T-cell (primary cell): ENCODE measurements around the gene HOXA7. TPM values are rescaled to one million over a fixed set of nuclear protein-coding genes. Genes with fewer than 3 reads are reported as not detected.

Experiments used
- ATAC-seq, 4 experiments: fragments of 200-7000 bp in 3 of 4; fragments of 150-1000 bp in 1 of 4; cut with Tn5 transposase; replicated peaks in 1 of 4; 1 replicate in 3 of 4; 2 replicates in 1 of 4; pipeline ENCODE4 v1.10.0; 2021; ENCODE audit warnings: moderate library complexity in 3 of 4, mild to moderate bottlenecking in 2 of 4, moderate number of reproducible peaks in 1 of 4
- CTCF ChIA-PET, 2 donors: fragments of 300-600 bp; sonication (Branson Sonifier 250); formaldehyde crosslinking; loops; one replicate each; lab custom pipeline; 2022; ENCODE audit warnings: antibody characterized with exemption in 2 of 2; lab: Charles Lee
- POLR2A ChIA-PET, 2 donors: fragments of 300-600 bp; sonication (Branson Sonifier 250); formaldehyde crosslinking; loops; one replicate each; lab custom pipeline; 2022; ENCODE audit warnings: antibody characterized with exemption in 2 of 2; lab: Charles Lee
- DNase-seq, 35 experiments: peaks; one replicate each; pipeline versions ENCODE4 v3.0.0 to v3.0.0-alpha.2; 2013 to 2023
- H3K27ac ChIP-seq: one replicate; pipeline ENCODE4 v1.5.1; 2013; ENCODE audit warnings: low read length
- H3K27me3 ChIP-seq, 2 experiments: replicated peaks in 1 of 2; 1 replicate in 1 of 2; 2 replicates in 1 of 2; pipeline versions ENCODE4 v1.6.1 to v1.7.0; 2013; ENCODE audit warnings: low read length in 1 of 2, mixed read lengths in 1 of 2; ENCODE audit not compliant: control insufficient read depth in 2 of 2, insufficient read depth in 2 of 2; ENCODE audit errors: extremely low read depth in 1 of 2
- H3K36me3 ChIP-seq, 2 donors: 1 replicate in 1 of 2; 2 replicates in 1 of 2; pipeline versions ENCODE4 v1.6.1 to v1.7.0; 2013; ENCODE audit warnings: low read length in 1 of 2; ENCODE audit not compliant: control insufficient read depth in 2 of 2, insufficient read depth in 1 of 2; ENCODE audit errors: extremely low read depth in 1 of 2
- H3K4me1 ChIP-seq, 2 experiments: 1 replicate in 1 of 2; 2 replicates in 1 of 2; pipeline versions ENCODE4 v1.6.1 to v1.7.0; 2013; ENCODE audit warnings: low read length in 2 of 2, mixed read lengths in 1 of 2; ENCODE audit not compliant: insufficient read depth in 2 of 2, control insufficient read depth in 1 of 2; ENCODE audit errors: extremely low read depth in 1 of 2
- H3K4me3 ChIP-seq, 2 donors: 1 replicate in 1 of 2; 2 replicates in 1 of 2; pipeline versions ENCODE4 v1.5.1 to v1.7.0; 2013; ENCODE audit warnings: mild to moderate bottlenecking in 2 of 2, low read length in 1 of 2, moderate library complexity in 1 of 2; ENCODE audit not compliant: control insufficient read depth in 1 of 2; ENCODE audit errors: extremely low read depth in 1 of 2
- H3K9me3 ChIP-seq: 2 replicates; pipeline ENCODE4 v1.7.0; 2013
- H3K27ac Mint-ChIP-seq, 2 donors: one replicate each; pipeline ENCODE4 v1.8.0; 2020 to 2021; ENCODE audit warnings: mild to moderate bottlenecking in 2 of 2, mixed read lengths in 2 of 2
- H3K27me3 Mint-ChIP-seq, 2 donors: one replicate each; pipeline ENCODE4 v1.8.0; 2021 to 2022; ENCODE audit warnings: mixed read lengths in 2 of 2
- H3K36me3 Mint-ChIP-seq: one replicate; pipeline ENCODE4 v1.8.0; 2021; ENCODE audit warnings: mixed read lengths
- H3K4me1 Mint-ChIP-seq, 3 donors: one replicate each; pipeline ENCODE4 v1.8.0; 2020 to 2022; ENCODE audit warnings: mixed read lengths in 3 of 3, mild to moderate bottlenecking in 1 of 3
- H3K4me3 Mint-ChIP-seq, 3 donors: one replicate each; pipeline ENCODE4 v1.8.0; 2020 to 2022; ENCODE audit warnings: mild to moderate bottlenecking in 3 of 3, mixed read lengths in 3 of 3, moderate library complexity in 3 of 3
- H3K9me3 Mint-ChIP-seq, 3 donors: one replicate each; pipeline ENCODE4 v1.8.0; 2020 to 2022; ENCODE audit warnings: mixed read lengths in 3 of 3
- WGBS: methylation state at CpG from one replicate; pipeline ENCODE4 v1.1.5; 2013; ENCODE audit warnings: missing lambda C conversion rate; ENCODE audit not compliant: insufficient coverage; 5-methylcytosine and 5-hydroxymethylcytosine counted together
- total RNA-seq, 35 experiments: library from RNA in 6 of 35; stranded (reverse) in 6 of 35; fragments of 120-200 nt in 1 of 35; gene quantifications; one replicate each; pipeline versions ENCODE4 v1.2.1 to v1.2.4 and lab custom pipeline; 2013 to 2026

HOXA7 gene
- total RNA-seq, 5 donors from 2014 or later (not counting 1 experiment from before 2014, with no cell fraction given), result 0.67 TPM; not detected in 4

DNA sequence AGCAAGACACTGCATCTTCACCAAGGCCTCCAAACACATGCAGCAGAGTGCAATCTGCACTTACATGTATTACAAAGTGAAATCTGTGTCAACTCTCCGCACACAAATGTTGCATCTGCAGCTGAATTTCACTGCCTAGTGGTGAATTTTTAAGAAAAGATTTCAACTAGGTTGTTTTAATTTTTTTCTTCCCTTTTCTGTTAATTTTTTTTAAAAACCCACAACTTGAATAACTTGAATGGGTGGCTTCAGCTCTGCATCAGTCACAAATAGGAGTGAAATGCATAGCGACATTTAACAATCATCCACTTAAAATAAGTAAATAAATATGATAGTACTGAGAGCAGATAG lies 37.5 kb upstream of the HOXA7 start:
- ATAC-seq, result no peak
- POLR2A ChIA-PET, result no interaction called here
- Mint-ChIP-seq H3K36me3 (no peaks in the 10 kb centered on the region), H3K4me1 (peaks cover 36 to 45% (median 43%) of the 10 kb centered on the region in 3 donors), H3K27me3 (peaks cover 77 to 89% of the 10 kb centered on the region in 2 donors), H3K27ac (no peak overlapping the region), H3K9me3 (no peaks in the 10 kb centered on the region), H3K4me3 (peak overlapping the region in 1 of 3 donors; percentile 65)
- Histone ChIP-seq H3K27me3 (peaks cover 38 to 66% of the 10 kb centered on the region in 2 experiments), H3K9me3 (no peaks in the 10 kb centered on the region), H3K4me3 (no peak overlapping the region), H3K27ac (no peak overlapping the region), H3K36me3 (no peaks in the 10 kb centered on the region), H3K4me1 (peaks cover 0 to 41% of the 10 kb centered on the region in 2 experiments)
- DNase-seq, result peak in 2 of 35 experiments; percentile 7 to 17
- CTCF ChIA-PET, result no interaction called here
- no CpG with 5 or more reads among the region's 2 CpGs for WGBS

DNA sequence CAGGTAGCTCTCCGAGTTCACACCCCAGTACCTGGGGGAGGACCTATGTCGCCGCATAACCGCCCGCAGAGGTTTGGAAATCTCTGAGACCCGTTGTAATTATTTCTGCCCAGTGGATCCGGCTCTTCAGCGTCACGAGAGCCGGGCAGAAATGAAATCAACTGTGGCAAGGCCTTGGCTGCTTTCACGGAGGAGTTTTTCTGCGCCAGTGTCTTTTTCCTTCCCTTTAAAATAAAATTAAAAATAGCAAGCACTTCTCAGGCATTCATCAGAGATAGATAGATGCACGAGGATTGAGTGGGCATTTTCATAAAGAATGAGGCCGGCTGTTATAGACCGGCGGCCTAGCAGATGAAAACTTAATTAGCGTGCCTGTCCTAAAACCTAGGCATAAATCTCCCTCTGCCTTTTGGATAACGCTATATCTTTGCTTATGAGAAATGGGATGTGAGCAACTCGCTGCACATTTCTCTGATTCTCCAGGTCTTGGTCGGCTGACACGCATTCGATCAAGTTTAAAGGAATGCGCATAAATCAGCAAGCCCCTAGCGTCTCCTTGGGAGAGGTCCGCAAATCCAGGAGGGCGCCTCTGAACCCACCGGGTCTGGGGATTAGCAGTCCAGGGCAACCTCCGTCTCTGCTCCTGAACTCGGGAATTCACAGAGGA lies 37.0 kb upstream of the HOXA7 start:
- ATAC-seq (no peak), DNase-seq (peak in 2 of 35 experiments; percentile 6 to 12)
- no peaks in the 10 kb centered on the region for H3K36me3 Mint-ChIP-seq
- peaks cover under 1 to 41% of the 10 kb centered on the region in 2 experiments for H3K4me1 ChIP-seq
- peaks cover 77 to 90% of the 10 kb centered on the region in 2 donors for H3K27me3 Mint-ChIP-seq
- ChIA-PET POLR2A (no interaction called here), CTCF (no interaction called here)
- H3K27ac Mint-ChIP-seq, result no peak overlapping the region
- H3K4me3 ChIP-seq, result peak overlapping the region; percentile 16 to 60
- peak overlapping the region; percentile 28 to 65 (median 36) for H3K4me3 Mint-ChIP-seq
- H3K9me3 Mint-ChIP-seq, result no peaks in the 10 kb centered on the region
- H3K27me3 ChIP-seq, result peaks cover 38 to 66% of the 10 kb centered on the region in 2 experiments
- H3K9me3 ChIP-seq, result no peaks in the 10 kb centered on the region
- no peaks in the 10 kb centered on the region for H3K36me3 ChIP-seq
- H3K4me1 Mint-ChIP-seq, result peaks cover 41 to 47% (median 44%) of the 10 kb centered on the region in 3 donors
- no peak overlapping the region for H3K27ac ChIP-seq
- WGBS, result 21% methylated on average over 21 of the region's 29 CpGs

DNA sequence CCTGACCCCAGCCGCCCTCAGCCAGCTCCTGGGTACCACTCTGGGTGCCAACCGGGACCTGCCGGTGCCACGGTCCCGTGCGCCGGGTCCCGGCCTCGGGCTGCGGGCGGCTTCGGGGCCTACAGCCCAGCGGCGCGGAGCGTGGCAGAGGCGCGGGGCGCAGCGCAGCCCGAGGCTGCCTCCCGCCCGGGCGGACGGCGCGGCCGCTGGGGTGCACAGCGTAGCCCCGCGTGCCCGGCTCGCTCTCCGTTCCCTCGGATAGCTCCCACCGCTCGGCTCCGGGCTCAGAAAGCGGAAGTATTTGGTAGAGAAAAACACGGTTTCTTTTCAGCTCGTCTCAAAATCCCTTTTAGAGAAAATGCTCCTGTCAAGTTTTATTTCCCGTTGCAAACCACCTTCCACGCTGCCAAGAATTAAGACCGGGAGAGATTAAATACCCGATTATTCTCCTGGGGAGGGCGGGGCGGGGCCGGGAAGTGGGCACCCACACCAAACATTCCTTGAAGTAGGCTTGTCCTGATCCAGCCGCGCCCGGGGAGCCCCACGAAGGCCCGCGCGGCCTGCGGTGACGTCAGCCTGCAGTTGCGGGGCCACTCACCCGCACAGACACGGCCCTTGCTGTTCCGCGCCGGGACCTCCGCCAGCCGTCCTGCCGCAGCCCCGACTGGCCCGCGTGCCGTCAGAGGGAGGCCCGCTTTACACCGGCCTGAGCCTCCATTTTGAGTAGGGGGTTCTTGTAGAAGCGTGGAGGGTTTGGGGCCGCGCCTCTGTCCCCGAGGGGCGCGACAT lies 36.3 kb upstream of the HOXA7 start:
- WGBS, result 3% methylated on average over 66 of the region's 78 CpGs
- Mint-ChIP-seq H3K9me3 (no peaks in the 10 kb centered on the region), H3K27ac (no peak overlapping the region), H3K27me3 (peaks cover 77 to 90% of the 10 kb centered on the region in 2 donors), H3K4me3 (peak overlapping the region; percentile 51 to 65 (median 60)), H3K4me1 (peaks cover 42 to 49% (median 46%) of the 10 kb centered on the region in 3 donors), H3K36me3 (no peaks in the 10 kb centered on the region)
- POLR2A ChIA-PET, result no interaction called here
- peaks cover 6 to 43% of the 10 kb centered on the region in 2 experiments for H3K4me1 ChIP-seq
- no peaks in the 10 kb centered on the region for H3K36me3 ChIP-seq
- peak; percentile 31 to 62 (median 50) for ATAC-seq
- peak in 5 of 35 experiments; percentile 12 to 44 (median 22) for DNase-seq
- no peak overlapping the region for H3K27ac ChIP-seq
- peaks cover 37 to 66% of the 10 kb centered on the region in 2 experiments for H3K27me3 ChIP-seq
- CTCF ChIA-PET, result interaction anchor here (0.5 kb wide), 2 partner anchors 831 to 833 kb away, joined by 3 read pairs; no protein-coding TSS in a partner anchor
- no peaks in the 10 kb centered on the region for H3K9me3 ChIP-seq
- H3K4me3 ChIP-seq, result peak overlapping the region; percentile 16 to 60

DNA sequence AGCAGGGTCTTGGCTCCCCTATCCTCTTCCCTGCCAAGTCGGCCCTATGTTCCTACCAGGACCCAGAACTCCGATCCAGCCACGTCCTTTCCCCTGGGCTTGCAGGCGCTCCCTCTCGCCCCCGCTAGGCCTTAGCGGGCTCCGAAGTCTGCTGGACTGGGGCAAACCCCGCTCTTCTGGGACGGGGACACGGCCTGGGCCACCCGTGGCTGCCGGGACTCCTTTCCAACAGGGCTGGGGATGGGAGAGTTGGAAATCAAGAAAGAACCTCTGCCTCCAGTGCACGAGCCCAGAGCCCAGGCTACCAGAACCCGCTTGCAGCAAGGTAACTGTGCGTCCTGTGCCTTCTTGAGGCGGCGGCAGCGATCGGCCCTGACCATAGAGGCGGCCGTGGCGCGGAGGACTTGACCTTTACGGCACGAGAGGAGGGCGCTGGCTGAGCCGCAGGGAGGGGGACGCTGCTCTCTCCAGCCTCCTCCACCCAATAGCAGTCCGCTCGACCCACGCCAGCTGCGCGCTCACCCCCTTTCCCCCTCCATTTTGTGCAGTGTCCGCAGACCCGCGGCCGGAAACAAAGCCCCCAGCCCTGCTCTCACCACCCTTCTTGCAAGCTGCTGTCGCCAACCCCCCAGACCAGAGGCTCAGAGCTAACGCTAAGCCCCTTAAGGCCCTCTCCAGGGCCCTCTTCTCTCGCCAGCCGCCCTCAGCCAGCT lies 35.5 kb upstream of the HOXA7 start:
- CTCF ChIA-PET, result interaction anchor here in 1 of 2 donors (0.5 kb wide), 1 partner anchor 833 kb away, joined by 3 read pairs; no protein-coding TSS in a partner anchor
- Histone ChIP-seq H3K4me3 (peak overlapping the region; percentile 6 to 60), H3K36me3 (no peaks in the 10 kb centered on the region), H3K9me3 (no peaks in the 10 kb centered on the region), H3K27ac (no peak overlapping the region), H3K27me3 (peaks cover 37 to 72% of the 10 kb centered on the region in 2 experiments), H3K4me1 (peaks cover 7 to 50% of the 10 kb centered on the region in 2 experiments)
- H3K4me3 Mint-ChIP-seq, result peak overlapping the region; percentile 41 to 65 (median 47)
- DNase-seq (peak in 2 of 35 experiments; percentile 14 to 23), ATAC-seq (no peak)
- H3K27me3 Mint-ChIP-seq, result peaks cover 77 to 90% of the 10 kb centered on the region in 2 donors
- WGBS, result 11% methylated on average over 33 of the region's 42 CpGs
- H3K4me1 Mint-ChIP-seq, result peaks cover 46 to 55% (median 53%) of the 10 kb centered on the region in 3 donors
- no peaks in the 10 kb centered on the region for H3K9me3 Mint-ChIP-seq
- H3K36me3 Mint-ChIP-seq, result no peaks in the 10 kb centered on the region
- POLR2A ChIA-PET, result no interaction called here
- H3K27ac Mint-ChIP-seq, result no peak overlapping the region

DNA sequence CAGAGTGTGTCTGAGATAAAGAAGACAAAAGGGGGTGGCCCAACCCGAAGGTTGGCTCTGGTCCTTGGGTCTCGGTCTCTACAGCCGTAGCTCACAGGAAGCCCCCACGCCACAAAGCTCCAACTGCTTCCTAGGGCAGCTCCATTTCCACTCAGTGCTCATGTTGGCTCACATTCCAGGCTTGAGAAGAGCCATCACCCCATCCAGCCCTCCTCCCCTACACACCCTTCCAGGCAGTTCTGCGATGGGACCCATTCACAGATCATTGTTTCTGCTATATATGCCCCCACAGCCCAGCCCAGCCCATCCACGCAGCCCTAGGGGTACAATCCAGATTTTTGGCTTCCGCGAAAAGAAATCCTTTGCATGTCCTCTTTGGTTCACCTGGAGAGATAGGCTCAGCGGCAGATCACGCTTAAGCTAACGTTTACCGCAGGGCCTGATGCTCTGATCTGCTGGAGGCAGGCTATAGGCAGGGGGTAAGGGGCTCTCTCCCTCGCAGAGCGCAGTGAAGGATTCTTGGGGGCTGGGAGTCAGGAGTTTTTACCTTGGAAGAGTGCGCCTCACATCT lies 34.8 kb upstream of the HOXA7 start:
- Histone ChIP-seq H3K4me3 (no peak overlapping the region), H3K36me3 (no peaks in the 10 kb centered on the region), H3K4me1 (peaks cover 8 to 53% of the 10 kb centered on the region in 2 experiments), H3K27ac (no peak overlapping the region), H3K27me3 (peaks cover 39 to 77% of the 10 kb centered on the region in 2 experiments), H3K9me3 (no peaks in the 10 kb centered on the region)
- ATAC-seq (no peak), DNase-seq (peak in 3 of 35 experiments; percentile 8 to 23 (median 9))
- H3K4me3 Mint-ChIP-seq, result peak overlapping the region in 1 of 3 donors; percentile 65
- peak overlapping the region in 1 of 2 donors; percentile 53 for H3K27ac Mint-ChIP-seq
- ChIA-PET CTCF (interaction anchor here in 1 of 2 donors (2.2 kb wide), 1 partner anchor 12 kb away, joined by 26 read pairs; no protein-coding TSS in a partner anchor), POLR2A (no interaction called here)
- peaks cover 76 to 92% of the 10 kb centered on the region in 2 donors for H3K27me3 Mint-ChIP-seq
- 54% methylated on average over 13 of the region's 15 CpGs for WGBS
- H3K9me3 Mint-ChIP-seq, result no peaks in the 10 kb centered on the region
- no peaks in the 10 kb centered on the region for H3K36me3 Mint-ChIP-seq
- H3K4me1 Mint-ChIP-seq, result peaks cover 48 to 58% (median 56%) of the 10 kb centered on the region in 3 donors
